GM06990 (cell line): Measurements from ENCODE around the gene HOXC4.
A peak's percentile ranks its signal among the peaks of the same experiment; 100 is the strongest.

ENCODE experiments used
- DNase-seq: peaks from one replicate; pipeline ENCODE4 v3.0.0-alpha.2; 2011; ENCODE audit not compliant: insufficient read length; ENCODE audit errors: extremely low read depth
- H3K27me3 ChIP-seq: replicated peaks from 2 replicates; pipeline ENCODE4 v1.6.0; 2011; ENCODE audit warnings: low read length; ENCODE audit not compliant: control insufficient read depth, insufficient read depth
- H3K36me3 ChIP-seq: 2 replicates; pipeline ENCODE4 v1.5.1; 2011; ENCODE audit warnings: low read length; ENCODE audit not compliant: control insufficient read depth, insufficient read depth
- H3K4me3 ChIP-seq: replicated peaks from 2 replicates; pipeline ENCODE4 v1.5.1; 2011; ENCODE audit warnings: low read depth, mild to moderate bottlenecking, control low read depth, low read length
- TF ChIP-seq, protein P1 (sequence below): IDR thresholded peaks from 2 replicates; pipeline ENCODE4 v1.5.1; 2011; ENCODE audit warnings: low read length, control low read depth, mild to moderate bottlenecking, inconsistent platforms; ENCODE audit not compliant: insufficient read depth, poor library complexity, severe bottlenecking

The HOXC4 gene

DNA sequence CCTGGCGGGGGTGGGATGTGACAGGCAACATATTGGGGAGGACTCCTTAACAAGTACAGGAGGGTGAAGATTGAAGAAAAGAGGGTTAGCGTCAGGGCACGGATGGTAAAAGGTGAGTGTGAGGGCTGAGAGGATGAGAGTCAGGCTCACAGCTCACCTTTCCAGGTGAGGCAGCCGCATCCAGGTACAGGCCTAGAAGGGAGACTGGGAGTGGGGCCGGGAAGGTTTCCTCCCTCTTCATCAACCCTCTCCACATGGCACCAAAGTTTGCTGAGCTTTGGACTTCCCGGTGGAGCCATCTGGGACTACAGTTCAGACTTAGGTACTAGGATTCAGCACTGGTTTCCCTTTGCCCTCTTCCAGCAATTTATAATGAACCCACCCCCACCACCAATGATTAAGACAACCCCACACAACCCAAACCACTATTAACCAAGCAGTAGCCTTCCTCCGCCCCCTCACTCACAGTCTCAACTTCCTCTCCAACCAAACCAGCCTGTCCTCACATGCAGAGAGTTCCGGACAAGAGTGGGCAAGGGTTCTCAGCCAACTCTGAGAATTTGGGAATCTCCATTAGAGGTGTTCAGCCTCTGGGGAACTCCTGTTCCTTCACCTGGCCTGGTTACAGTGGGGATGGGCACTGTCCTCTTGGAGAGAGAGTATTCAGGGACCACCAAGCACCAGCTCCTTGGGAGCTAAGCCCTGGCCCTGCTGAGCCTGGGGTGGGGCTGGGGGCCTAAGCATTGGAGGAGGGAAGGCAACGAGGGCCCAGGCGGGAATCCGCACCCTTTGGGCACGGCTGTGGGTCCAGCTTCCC, 2.4 kb upstream of the HOXC4 start:
- TF ChIP-seq, protein P1, sequence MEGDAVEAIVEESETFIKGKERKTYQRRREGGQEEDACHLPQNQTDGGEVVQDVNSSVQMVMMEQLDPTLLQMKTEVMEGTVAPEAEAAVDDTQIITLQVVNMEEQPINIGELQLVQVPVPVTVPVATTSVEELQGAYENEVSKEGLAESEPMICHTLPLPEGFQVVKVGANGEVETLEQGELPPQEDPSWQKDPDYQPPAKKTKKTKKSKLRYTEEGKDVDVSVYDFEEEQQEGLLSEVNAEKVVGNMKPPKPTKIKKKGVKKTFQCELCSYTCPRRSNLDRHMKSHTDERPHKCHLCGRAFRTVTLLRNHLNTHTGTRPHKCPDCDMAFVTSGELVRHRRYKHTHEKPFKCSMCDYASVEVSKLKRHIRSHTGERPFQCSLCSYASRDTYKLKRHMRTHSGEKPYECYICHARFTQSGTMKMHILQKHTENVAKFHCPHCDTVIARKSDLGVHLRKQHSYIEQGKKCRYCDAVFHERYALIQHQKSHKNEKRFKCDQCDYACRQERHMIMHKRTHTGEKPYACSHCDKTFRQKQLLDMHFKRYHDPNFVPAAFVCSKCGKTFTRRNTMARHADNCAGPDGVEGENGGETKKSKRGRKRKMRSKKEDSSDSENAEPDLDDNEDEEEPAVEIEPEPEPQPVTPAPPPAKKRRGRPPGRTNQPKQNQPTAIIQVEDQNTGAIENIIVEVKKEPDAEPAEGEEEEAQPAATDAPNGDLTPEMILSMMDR, result no peak
- DNase-seq, result no peak
- no peak overlapping the region for H3K4me3 ChIP-seq
- no peaks in the 10 kb centered on the region for H3K27me3 ChIP-seq
- H3K36me3 ChIP-seq, result no peaks in the 10 kb centered on the region

DNA sequence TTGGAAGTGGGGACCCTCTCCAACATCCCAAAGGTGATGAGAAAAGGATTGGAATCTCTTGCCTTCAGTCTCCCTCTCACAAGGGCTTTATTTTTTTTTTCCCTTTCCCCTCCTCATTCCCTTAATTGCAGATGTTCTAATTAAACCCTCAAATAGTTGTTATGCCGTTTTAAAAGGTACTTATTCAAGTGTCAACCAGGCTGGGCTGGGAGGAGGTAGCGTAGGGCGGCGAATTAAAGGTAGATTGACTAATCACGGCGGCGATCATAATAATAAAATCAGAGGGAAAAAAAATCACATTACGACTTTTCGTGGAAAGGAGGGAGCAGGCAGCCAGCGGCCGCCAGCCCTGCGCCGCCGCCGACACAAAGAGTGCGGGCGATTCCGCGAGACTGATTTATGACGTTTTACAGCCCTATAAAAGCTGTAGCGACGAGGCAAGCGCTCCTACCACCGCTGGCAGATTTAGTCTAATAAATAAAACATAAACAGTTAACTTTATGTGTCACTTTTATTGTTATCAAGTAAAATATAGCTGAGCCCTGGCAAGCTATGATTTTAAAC, 1.7 kb upstream of the HOXC4 start:
- no peak for DNase-seq
- Histone ChIP-seq H3K27me3 (no peaks in the 10 kb centered on the region), H3K36me3 (no peaks in the 10 kb centered on the region), H3K4me3 (no peak overlapping the region)
- TF ChIP-seq, protein P1, result no peak

DNA sequence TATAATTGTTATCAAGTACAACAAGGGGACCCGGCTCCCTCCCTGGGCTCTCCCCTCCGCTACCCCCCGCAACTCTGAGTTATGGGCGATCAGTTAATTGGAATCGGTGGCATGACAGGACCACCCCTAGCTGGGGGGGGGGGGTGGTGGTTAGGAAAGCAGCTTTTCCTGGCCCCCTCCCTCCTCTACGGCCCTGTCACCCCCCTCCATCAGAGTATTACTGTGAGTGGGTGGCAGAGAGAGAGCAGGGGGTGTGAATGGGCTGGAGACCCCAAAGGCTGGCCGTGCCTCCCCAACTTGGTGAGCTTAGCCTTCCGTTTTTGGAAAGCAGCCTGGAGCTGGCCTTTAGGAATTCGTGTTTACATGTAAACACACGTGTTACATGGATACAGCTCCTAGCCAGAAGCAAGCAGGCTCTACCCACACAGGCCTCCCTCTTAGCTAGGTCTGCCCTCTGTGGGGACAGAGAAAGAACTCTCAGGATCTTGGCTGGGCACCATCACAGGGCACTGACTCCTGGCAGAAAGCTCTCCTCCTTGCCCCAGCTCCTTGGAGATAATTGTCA, 1.1 kb upstream of the HOXC4 start:
- Histone ChIP-seq H3K4me3 (peak overlapping the region; percentile 84), H3K36me3 (no peaks in the 10 kb centered on the region), H3K27me3 (no peaks in the 10 kb centered on the region)
- TF ChIP-seq, protein P1, result no peak
- no peak for DNase-seq

DNA sequence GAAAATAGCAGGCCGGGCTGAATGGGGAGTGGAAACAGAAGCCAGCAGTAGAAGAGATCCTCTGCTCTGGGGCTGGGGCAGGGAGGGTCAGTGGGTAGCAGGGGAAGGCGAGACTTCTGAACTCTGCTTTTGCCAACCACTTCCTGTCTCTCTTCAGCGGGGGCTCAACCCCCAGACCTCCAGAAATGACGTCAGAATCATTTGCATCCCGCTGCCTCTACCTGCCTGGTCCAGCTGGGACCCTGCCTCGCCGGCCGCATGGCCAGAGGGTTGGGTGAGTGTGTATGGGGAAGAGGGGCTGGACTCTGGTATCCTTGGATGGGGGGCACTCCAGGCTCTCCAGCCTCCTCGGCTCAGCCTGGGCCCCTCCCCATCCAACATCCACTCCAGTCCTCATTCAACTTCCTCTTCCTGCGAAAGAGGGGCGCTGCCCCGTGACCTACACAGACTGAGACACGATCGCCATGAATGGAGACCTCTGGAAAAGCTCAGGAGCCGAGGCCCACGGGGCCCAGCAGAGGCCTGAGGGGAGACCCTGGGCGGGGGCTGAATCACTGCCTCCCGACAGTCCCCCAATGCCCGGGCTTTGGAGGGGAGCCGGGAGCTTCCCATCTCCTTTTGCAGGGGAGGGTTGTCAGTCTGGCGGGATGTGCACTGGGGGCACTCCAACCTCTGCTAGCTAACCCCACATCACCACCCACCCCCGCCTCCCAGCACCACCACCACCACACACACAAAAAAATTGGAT, 458 bp upstream of the HOXC4 start:
- Histone ChIP-seq H3K27me3 (no peaks in the 10 kb centered on the region), H3K36me3 (no peaks in the 10 kb centered on the region), H3K4me3 (peak overlapping the region; percentile 84)
- DNase-seq, result peak; percentile 84
- TF ChIP-seq, protein P1, result no peak

DNA sequence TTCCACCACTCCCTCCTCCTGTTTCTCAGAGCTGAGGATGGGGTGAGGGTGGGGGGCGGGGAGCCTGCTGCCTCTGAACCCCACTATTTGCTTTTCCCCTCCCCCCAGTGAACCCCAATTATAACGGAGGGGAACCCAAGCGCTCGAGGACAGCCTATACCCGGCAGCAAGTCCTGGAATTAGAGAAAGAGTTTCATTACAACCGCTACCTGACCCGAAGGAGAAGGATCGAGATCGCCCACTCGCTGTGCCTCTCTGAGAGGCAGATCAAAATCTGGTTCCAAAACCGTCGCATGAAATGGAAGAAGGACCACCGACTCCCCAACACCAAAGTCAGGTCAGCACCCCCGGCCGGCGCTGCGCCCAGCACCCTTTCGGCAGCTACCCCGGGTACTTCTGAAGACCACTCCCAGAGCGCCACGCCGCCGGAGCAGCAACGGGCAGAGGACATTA, 1.1 kb downstream of the HOXC4 start:
- no peaks in the 10 kb centered on the region for H3K36me3 ChIP-seq
- TF ChIP-seq, protein P1, result no peak
- no peak for DNase-seq
- H3K4me3 ChIP-seq, result peak overlapping the region; percentile 84
- no peaks in the 10 kb centered on the region for H3K27me3 ChIP-seq
